ENCODE measurements around the gene NAA11. TPM values are rescaled to one million over a fixed set of nuclear protein-coding genes. Genes with fewer than 3 reads are reported as not detected.

The NAA11 gene
- total RNA-seq, 2 donors from 2014 or later = 7.4 TPM; not detected in 1

- Histone ChIP-seq H3K27ac (no peak overlapping the region), H3K9me3 (no peaks in the 10 kb centered on the region), H3K36me3 (no peaks in the 10 kb centered on the region), H3K4me1 (replicated peaks) (no peaks in the 10 kb centered on the region), H3K4me3 (no peak overlapping the region), H3K27me3 (replicated peaks; ENCODE audit: insufficient read depth) (no peaks in the 10 kb centered on the region)
- WGBS = 88% methylated on average over 11 of the region's 11 CpGs
- intact Hi-C loops (cut with DNase I) = no loop called here
- no peak for DNase-seq (ENCODE audit: low spot score)
- TF ChIP-seq POLR2AphosphoS5 (IDR thresholded peaks at IDR 0.05) (no peak), POLR2A (IDR thresholded peaks at IDR 0.05) (no peak)
- TF ChIP-seq, protein P1, sequence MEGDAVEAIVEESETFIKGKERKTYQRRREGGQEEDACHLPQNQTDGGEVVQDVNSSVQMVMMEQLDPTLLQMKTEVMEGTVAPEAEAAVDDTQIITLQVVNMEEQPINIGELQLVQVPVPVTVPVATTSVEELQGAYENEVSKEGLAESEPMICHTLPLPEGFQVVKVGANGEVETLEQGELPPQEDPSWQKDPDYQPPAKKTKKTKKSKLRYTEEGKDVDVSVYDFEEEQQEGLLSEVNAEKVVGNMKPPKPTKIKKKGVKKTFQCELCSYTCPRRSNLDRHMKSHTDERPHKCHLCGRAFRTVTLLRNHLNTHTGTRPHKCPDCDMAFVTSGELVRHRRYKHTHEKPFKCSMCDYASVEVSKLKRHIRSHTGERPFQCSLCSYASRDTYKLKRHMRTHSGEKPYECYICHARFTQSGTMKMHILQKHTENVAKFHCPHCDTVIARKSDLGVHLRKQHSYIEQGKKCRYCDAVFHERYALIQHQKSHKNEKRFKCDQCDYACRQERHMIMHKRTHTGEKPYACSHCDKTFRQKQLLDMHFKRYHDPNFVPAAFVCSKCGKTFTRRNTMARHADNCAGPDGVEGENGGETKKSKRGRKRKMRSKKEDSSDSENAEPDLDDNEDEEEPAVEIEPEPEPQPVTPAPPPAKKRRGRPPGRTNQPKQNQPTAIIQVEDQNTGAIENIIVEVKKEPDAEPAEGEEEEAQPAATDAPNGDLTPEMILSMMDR (IDR thresholded peaks at IDR 0.05) = no peak
These were observed 29.0 kb downstream of the NAA11 start for GRCh38 chr4:79296768-79297428.

GRCh38 chr4:79295086-79295485 is 30.8 kb downstream of the NAA11 start:
- TF ChIP-seq, protein P1 (IDR thresholded peaks at IDR 0.05) = no peak
- TF ChIP-seq POLR2A (IDR thresholded peaks at IDR 0.05) = no peak
- no peak for TF ChIP-seq POLR2AphosphoS5 (IDR thresholded peaks at IDR 0.05)
- no peak overlapping the region for H3K4me3 ChIP-seq
- no peaks in the 10 kb centered on the region for H3K4me1 ChIP-seq (replicated peaks)
- H3K9me3 ChIP-seq = no peaks in the 10 kb centered on the region
- intact Hi-C loops (cut with DNase I) = no loop called here
- H3K27ac ChIP-seq = no peak overlapping the region
- H3K36me3 ChIP-seq = no peaks in the 10 kb centered on the region
- DNase-seq (ENCODE audit: low spot score) = no peak
- no peaks in the 10 kb centered on the region for H3K27me3 ChIP-seq (replicated peaks; ENCODE audit: insufficient read depth)

DNA sequence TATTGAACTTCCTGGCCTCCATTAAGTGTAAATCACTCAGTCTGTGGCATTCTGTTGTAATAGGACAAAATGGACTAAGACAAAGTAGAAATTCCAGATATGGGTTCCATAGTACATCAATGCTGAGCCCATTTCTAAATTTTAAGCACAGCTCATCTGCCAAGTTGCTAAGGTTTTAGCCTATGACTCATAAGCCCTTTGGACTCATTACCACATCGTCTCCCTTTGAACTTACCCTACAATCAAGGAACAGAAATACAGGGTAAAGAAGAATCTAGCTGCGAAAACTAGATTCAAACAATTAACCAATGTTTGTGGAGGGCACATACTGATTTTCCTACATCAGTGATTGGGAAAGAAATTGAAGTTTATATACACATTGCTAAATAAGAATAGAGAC is 31.8 kb downstream of the NAA11 start:
- no peak for TF ChIP-seq POLR2A (IDR thresholded peaks at IDR 0.05)
- TF ChIP-seq, protein P1 (IDR thresholded peaks at IDR 0.05) = no peak
- no peak for TF ChIP-seq POLR2AphosphoS5 (IDR thresholded peaks at IDR 0.05)
- Histone ChIP-seq H3K4me3 (no peak overlapping the region), H3K36me3 (no peaks in the 10 kb centered on the region), H3K27me3 (replicated peaks; ENCODE audit: insufficient read depth) (no peaks in the 10 kb centered on the region), H3K9me3 (no peaks in the 10 kb centered on the region), H3K4me1 (replicated peaks) (no peaks in the 10 kb centered on the region), H3K27ac (no peak overlapping the region)
- 73% methylated on average over 2 of the region's 2 CpGs for WGBS
- intact Hi-C loops (cut with DNase I) = no loop called here
- DNase-seq (ENCODE audit: low spot score) = no peak

DNA sequence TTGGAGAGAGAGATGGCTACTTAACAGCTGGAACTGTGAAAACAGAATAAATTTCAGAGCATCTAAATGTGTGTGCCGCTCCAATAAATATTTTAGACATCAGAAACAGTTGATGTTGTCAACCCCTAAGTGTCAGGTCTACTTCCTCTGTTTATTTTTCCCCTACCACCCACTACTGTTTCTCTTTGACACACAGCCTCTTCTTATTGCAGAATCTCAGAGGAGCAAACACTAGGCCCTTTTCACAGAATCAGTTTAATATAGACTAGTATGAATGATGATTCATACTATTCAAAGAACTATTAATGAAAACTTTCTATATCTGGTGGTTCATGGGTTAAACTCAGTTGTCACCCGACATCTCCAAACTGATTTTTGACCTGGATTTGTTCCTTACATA is 33.9 kb downstream of the NAA11 start:
- Histone ChIP-seq H3K27me3 (replicated peaks; ENCODE audit: insufficient read depth) (no peaks in the 10 kb centered on the region), H3K4me3 (no peak overlapping the region), H3K27ac (no peak overlapping the region), H3K4me1 (replicated peaks) (no peaks in the 10 kb centered on the region), H3K36me3 (no peaks in the 10 kb centered on the region), H3K9me3 (no peaks in the 10 kb centered on the region)
- intact Hi-C loops (cut with DNase I) = no loop called here
- no peak for TF ChIP-seq POLR2AphosphoS5 (IDR thresholded peaks at IDR 0.05)
- TF ChIP-seq POLR2A (IDR thresholded peaks at IDR 0.05) = no peak
- TF ChIP-seq, protein P1 (IDR thresholded peaks at IDR 0.05) = no peak
- no peak for DNase-seq (ENCODE audit: low spot score)
- 73% methylated on average over 2 of the region's 2 CpGs for WGBS

DNA sequence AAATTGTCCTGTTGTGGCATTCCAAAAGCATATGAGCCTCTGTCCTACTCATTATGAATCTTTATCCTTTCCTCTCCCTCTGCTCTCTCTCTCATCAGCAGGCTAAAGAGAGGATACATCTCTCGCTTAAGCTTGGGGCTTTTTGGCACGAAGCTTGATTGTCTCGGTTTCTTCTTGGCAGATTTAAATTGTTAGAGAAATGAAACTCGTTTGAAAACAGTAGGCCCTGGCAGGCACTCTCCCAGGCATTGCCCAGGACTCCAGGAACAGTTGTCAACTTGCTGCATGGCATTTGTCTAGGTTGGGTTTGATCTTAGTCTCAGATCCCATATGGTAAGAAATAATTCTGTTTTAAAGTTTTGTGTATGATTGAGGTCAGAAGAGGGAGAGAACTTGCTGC is 35.5 kb downstream of the NAA11 start:
- H3K9me3 ChIP-seq = no peaks in the 10 kb centered on the region
- no peaks in the 10 kb centered on the region for H3K4me1 ChIP-seq (replicated peaks)
- 47% methylated on average over 4 of the region's 4 CpGs for WGBS
- no peaks in the 10 kb centered on the region for H3K36me3 ChIP-seq
- DNase-seq (ENCODE audit: low spot score) = no peak
- no peak overlapping the region for H3K27ac ChIP-seq
- H3K27me3 ChIP-seq (replicated peaks; ENCODE audit: insufficient read depth) = no peaks in the 10 kb centered on the region
- TF ChIP-seq POLR2AphosphoS5 (IDR thresholded peaks at IDR 0.05) = no peak
- TF ChIP-seq, protein P1 (IDR thresholded peaks at IDR 0.05) = no peak
- intact Hi-C loops (cut with DNase I) = no loop called here
- no peak overlapping the region for H3K4me3 ChIP-seq

All from prostate gland (tissue), 2 donors.